ENCODE results near the gene MARVELD2.

- TF ChIP-seq CTCF (conservative IDR thresholded peaks at IDR 0.05; ENCODE audit: low read depth, low read length) (no peak), EZH2 (IDR thresholded peaks at IDR 0.05; ENCODE audit: low read length, unreplicated experiment) (no peak), EZH2phosphoT487 (IDR thresholded peaks at IDR 0.05; ENCODE audit: borderline replicate concordance, low read length) (no peak)
Measured at GRCh38 chr5:69368458-69369339, 46.2 kb upstream of the MARVELD2 start.

All from PC-3 (cell line).